ENCODE results near the gene RGS2. TPM values are rescaled to one million over a fixed set of nuclear protein-coding genes. Genes with fewer than 3 reads are reported as not detected.

Gene RGS2
- total RNA-seq, 5 donors from 2014 or later (not counting 1 experiment from before 2014, with no cell fraction given): 13.9 to 129 (median 20.7) TPM

DNA sequence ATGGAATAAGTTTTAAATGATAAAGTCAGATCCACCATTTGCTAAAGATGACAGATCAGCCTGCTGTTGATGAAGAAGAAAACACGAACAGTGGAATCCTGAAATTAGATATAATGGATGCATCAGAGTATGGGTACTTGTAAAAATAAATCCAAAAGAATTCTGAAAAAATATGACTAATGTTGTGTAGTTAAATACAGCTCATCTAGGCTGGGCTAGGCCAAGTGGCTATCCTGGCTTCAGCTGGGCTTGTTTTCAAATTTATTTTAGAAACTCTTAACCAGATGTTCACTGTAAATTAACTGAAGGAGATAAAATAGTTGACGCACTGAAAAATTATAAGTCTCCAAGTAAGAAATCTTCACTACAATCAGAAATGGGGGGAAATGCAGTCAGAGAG is 7.4 kb upstream of the RGS2 start:
- H3K27ac Mint-ChIP-seq: no peak overlapping the region
- 90% methylated on average over 1 of the region's 2 CpGs for WGBS (ENCODE audit: insufficient coverage)
- no peaks in the 10 kb centered on the region for H3K9me3 Mint-ChIP-seq
- ATAC-seq (replicated peaks in 1 of 4): no peak
- peaks cover 0 to under 1% of the 10 kb centered on the region in 2 experiments for H3K4me1 ChIP-seq (ENCODE audit: control insufficient read depth in 1 of 2, extremely low read depth in 1 of 2, insufficient read depth in 2 of 2, low read length in 2 of 2)
- DNase-seq: no peak
- H3K4me3 Mint-ChIP-seq: no peak overlapping the region
- no peaks in the 10 kb centered on the region for H3K36me3 ChIP-seq (ENCODE audit: control insufficient read depth in 2 of 2, extremely low read depth in 1 of 2, insufficient read depth in 1 of 2, low read length in 1 of 2)
- no peaks in the 10 kb centered on the region for H3K9me3 ChIP-seq
- no peak overlapping the region for H3K27ac ChIP-seq (ENCODE audit: low read length)
- no peak overlapping the region for H3K4me3 ChIP-seq (ENCODE audit: control insufficient read depth in 1 of 2, extremely low read depth in 1 of 2, low read length in 1 of 2)
- H3K27me3 ChIP-seq (replicated peaks in 1 of 2; ENCODE audit: control insufficient read depth in 2 of 2, extremely low read depth in 1 of 2, insufficient read depth in 2 of 2, low read length in 1 of 2): no peaks in the 10 kb centered on the region
- no peaks in the 10 kb centered on the region for H3K27me3 Mint-ChIP-seq
- ChIA-PET POLR2A (interaction anchor here in 1 of 2 donors (0.6 kb wide), 1 partner anchor 762 kb away, joined by 8 read pairs; no protein-coding TSS in a partner anchor), CTCF (interaction anchor here in 1 of 2 donors (2.0 kb wide), 1 partner anchor 218 kb away, joined by 6 read pairs; no protein-coding TSS in a partner anchor)
- H3K4me1 Mint-ChIP-seq: peaks cover 0 to 5% (median 2%) of the 10 kb centered on the region in 3 donors
- H3K36me3 Mint-ChIP-seq: no peaks in the 10 kb centered on the region

DNA sequence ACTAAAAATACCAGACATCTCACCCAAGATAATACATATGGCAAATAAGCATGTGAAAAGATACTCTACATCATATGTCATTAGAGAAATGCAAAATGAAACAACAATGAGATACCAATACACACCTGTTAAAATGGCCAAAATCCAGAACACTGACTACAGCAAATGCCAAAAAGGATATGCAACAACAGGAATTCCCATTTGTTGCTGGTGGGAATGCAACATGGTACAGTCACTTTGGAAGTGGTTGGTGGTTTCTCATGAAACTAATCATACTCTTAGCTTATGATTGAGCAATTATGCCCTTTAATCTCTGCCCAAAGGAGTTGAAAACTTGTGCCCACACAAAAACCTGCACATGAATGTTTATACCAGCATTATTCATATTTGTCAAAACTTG is 6.4 kb upstream of the RGS2 start:
- no peak overlapping the region for H3K27ac ChIP-seq (ENCODE audit: low read length)
- H3K4me3 Mint-ChIP-seq: no peak overlapping the region
- H3K4me1 Mint-ChIP-seq: peaks cover 7 to 14% (median 11%) of the 10 kb centered on the region in 3 donors
- H3K4me1 ChIP-seq (ENCODE audit: control insufficient read depth in 1 of 2, extremely low read depth in 1 of 2, insufficient read depth in 2 of 2, low read length in 2 of 2): peaks cover 0 to 3% of the 10 kb centered on the region in 2 experiments
- H3K27me3 Mint-ChIP-seq: no peaks in the 10 kb centered on the region
- no peaks in the 10 kb centered on the region for H3K9me3 Mint-ChIP-seq
- H3K9me3 ChIP-seq: no peaks in the 10 kb centered on the region
- ChIA-PET POLR2A (no interaction called here), CTCF (interaction anchor here (1.6 to 1.7 kb wide), 2 partner anchors 219 to 328 kb away, joined by 4 to 5 read pairs; no protein-coding TSS in a partner anchor)
- no peak for ATAC-seq (replicated peaks in 1 of 4)
- no peak overlapping the region for H3K27ac Mint-ChIP-seq
- no peaks in the 10 kb centered on the region for H3K36me3 Mint-ChIP-seq
- H3K27me3 ChIP-seq (replicated peaks in 1 of 2; ENCODE audit: control insufficient read depth in 2 of 2, extremely low read depth in 1 of 2, insufficient read depth in 2 of 2, low read length in 1 of 2): no peaks in the 10 kb centered on the region
- DNase-seq: no peak
- H3K4me3 ChIP-seq (ENCODE audit: control insufficient read depth in 1 of 2, extremely low read depth in 1 of 2, low read length in 1 of 2): no peak overlapping the region
- no peaks in the 10 kb centered on the region for H3K36me3 ChIP-seq (ENCODE audit: control insufficient read depth in 2 of 2, extremely low read depth in 1 of 2, insufficient read depth in 1 of 2, low read length in 1 of 2)

DNA sequence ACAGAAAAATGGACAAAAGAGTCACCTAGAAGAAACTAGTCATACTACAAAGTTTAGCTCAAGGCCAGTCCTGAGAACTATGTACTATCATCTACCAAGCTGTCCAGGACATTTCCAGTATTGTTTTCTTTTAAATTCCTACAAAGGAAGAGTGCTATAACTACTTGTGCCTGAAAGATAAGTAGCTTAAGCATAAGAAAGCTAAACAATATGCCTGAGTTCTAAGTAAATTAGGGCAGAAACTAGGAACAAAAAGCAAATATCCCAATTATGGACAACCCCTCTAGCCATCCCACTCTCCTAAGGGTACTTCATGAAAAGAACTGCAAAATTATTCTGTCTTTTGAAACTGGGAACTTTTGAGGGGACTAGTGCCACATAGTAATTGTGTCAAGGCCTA is 5.3 kb upstream of the RGS2 start:
- H3K4me1 Mint-ChIP-seq: peaks cover 17 to 24% (median 17%) of the 10 kb centered on the region in 3 donors
- H3K4me3 ChIP-seq (ENCODE audit: control insufficient read depth in 1 of 2, extremely low read depth in 1 of 2, low read length in 1 of 2): no peak overlapping the region
- no peaks in the 10 kb centered on the region for H3K27me3 ChIP-seq (replicated peaks in 1 of 2; ENCODE audit: control insufficient read depth in 2 of 2, extremely low read depth in 1 of 2, insufficient read depth in 2 of 2, low read length in 1 of 2)
- no peaks in the 10 kb centered on the region for H3K9me3 ChIP-seq
- H3K36me3 Mint-ChIP-seq: no peaks in the 10 kb centered on the region
- H3K9me3 Mint-ChIP-seq: no peaks in the 10 kb centered on the region
- ATAC-seq (replicated peaks in 1 of 4) (no peak), DNase-seq (no peak)
- H3K27ac ChIP-seq (ENCODE audit: low read length): no peak overlapping the region
- H3K4me1 ChIP-seq (ENCODE audit: control insufficient read depth in 1 of 2, extremely low read depth in 1 of 2, insufficient read depth in 2 of 2, low read length in 2 of 2): peaks cover 2 to 9% of the 10 kb centered on the region in 2 experiments
- no peaks in the 10 kb centered on the region for H3K36me3 ChIP-seq (ENCODE audit: control insufficient read depth in 2 of 2, extremely low read depth in 1 of 2, insufficient read depth in 1 of 2, low read length in 1 of 2)
- H3K27ac Mint-ChIP-seq: peak overlapping the region in 1 of 2 donors; percentile 44
- no peak overlapping the region for H3K4me3 Mint-ChIP-seq
- no peaks in the 10 kb centered on the region for H3K27me3 Mint-ChIP-seq
- POLR2A ChIA-PET: no interaction called here
- CTCF ChIA-PET: interaction anchor here (0.9 to 5.5 kb wide), 9 partner anchors 212 to 329 kb away, joined by 3 to 84 read pairs (median 5); no protein-coding TSS in a partner anchor

DNA sequence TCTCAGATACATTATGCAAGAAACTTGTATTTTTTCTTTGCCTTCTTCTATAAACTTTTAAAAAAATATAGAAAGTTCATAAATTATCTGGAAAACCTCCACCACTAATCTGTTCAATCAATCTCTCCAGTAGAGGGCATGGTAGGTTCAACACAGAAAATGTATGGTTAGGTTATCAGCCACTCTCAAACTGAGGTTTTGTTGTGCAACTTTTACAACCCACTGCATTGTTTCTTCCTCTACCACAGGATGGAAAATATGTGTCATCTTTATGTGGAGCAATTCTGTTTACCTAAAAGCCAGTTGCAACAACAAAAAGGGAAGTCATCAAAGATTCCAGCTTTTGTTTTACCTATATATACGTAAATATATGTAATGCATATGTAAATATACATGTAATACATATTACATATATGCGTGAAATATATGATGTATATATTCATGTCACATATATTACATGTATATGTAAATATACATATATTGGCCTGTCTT is 3.0 kb upstream of the RGS2 start:
- H3K27ac ChIP-seq (ENCODE audit: low read length): peak overlapping the region; percentile 77
- H3K27me3 ChIP-seq (replicated peaks in 1 of 2; ENCODE audit: control insufficient read depth in 2 of 2, extremely low read depth in 1 of 2, insufficient read depth in 2 of 2, low read length in 1 of 2): no peaks in the 10 kb centered on the region
- H3K27me3 Mint-ChIP-seq: no peaks in the 10 kb centered on the region
- ATAC-seq (replicated peaks in 1 of 4) (peak in 2 of 4 experiments; percentile 11 to 15), DNase-seq (peak in 9 of 35 experiments; percentile 5 to 80 (median 16))
- H3K4me1 Mint-ChIP-seq: peaks cover 28 to 40% (median 34%) of the 10 kb centered on the region in 3 donors
- no peak overlapping the region for H3K27ac Mint-ChIP-seq
- ChIA-PET CTCF (interaction anchor here (0.7 to 5.5 kb wide), 13 partner anchors 11 to 331 kb away, joined by 3 to 84 read pairs (median 4); partner anchors contain the start of genes RO60 (in 1 of the 2) and UCHL5 (in 1 of the 2)), POLR2A (interaction anchor here in 1 of 2 donors (0.6 to 2.6 kb wide), 2 partner anchors 253 kb away, joined by 3 to 11 read pairs; partner anchors contain the start of genes RO60 and UCHL5)
- H3K4me3 Mint-ChIP-seq: no peak overlapping the region
- no CpG with 5 or more reads among the region's 2 CpGs for WGBS (ENCODE audit: insufficient coverage)
- H3K36me3 ChIP-seq (ENCODE audit: control insufficient read depth in 2 of 2, extremely low read depth in 1 of 2, insufficient read depth in 1 of 2, low read length in 1 of 2): no peaks in the 10 kb centered on the region
- H3K9me3 ChIP-seq: no peaks in the 10 kb centered on the region
- peaks cover 2 to 18% of the 10 kb centered on the region in 2 experiments for H3K4me1 ChIP-seq (ENCODE audit: control insufficient read depth in 1 of 2, extremely low read depth in 1 of 2, insufficient read depth in 2 of 2, low read length in 2 of 2)
- no peak overlapping the region for H3K4me3 ChIP-seq (ENCODE audit: control insufficient read depth in 1 of 2, extremely low read depth in 1 of 2, low read length in 1 of 2)
- no peaks in the 10 kb centered on the region for H3K9me3 Mint-ChIP-seq
- peaks cover 7% of the 10 kb centered on the region for H3K36me3 Mint-ChIP-seq

- POLR2A ChIA-PET: interaction anchor here (0.6 to 2.6 kb wide), 8 partner anchors 212 to 330 kb away, joined by 3 to 11 read pairs (median 3); partner anchors contain the start of genes GLRX2 (in 1 of the 2), RO60 (in 1 of the 2) and UCHL5 (in 1 of the 2)
- Histone ChIP-seq H3K4me1 (ENCODE audit: control insufficient read depth in 1 of 2, extremely low read depth in 1 of 2, insufficient read depth in 2 of 2, low read length in 2 of 2) (peaks cover 2 to 18% of the 10 kb centered on the region in 2 experiments), H3K36me3 (ENCODE audit: control insufficient read depth in 2 of 2, extremely low read depth in 1 of 2, insufficient read depth in 1 of 2, low read length in 1 of 2) (no peaks in the 10 kb centered on the region), H3K4me3 (ENCODE audit: control insufficient read depth in 1 of 2, extremely low read depth in 1 of 2, low read length in 1 of 2) (peak overlapping the region in 1 of 2 donors; percentile 81), H3K9me3 (no peaks in the 10 kb centered on the region), H3K27ac (ENCODE audit: low read length) (peak overlapping the region; percentile 77), H3K27me3 (replicated peaks in 1 of 2; ENCODE audit: control insufficient read depth in 2 of 2, extremely low read depth in 1 of 2, insufficient read depth in 2 of 2, low read length in 1 of 2) (no peaks in the 10 kb centered on the region)
- H3K9me3 Mint-ChIP-seq: no peaks in the 10 kb centered on the region
- peaks cover 33 to 41% (median 34%) of the 10 kb centered on the region in 3 donors for H3K4me1 Mint-ChIP-seq
- H3K27me3 Mint-ChIP-seq: no peaks in the 10 kb centered on the region
- CTCF ChIA-PET: interaction anchor here (0.6 to 5.5 kb wide), 31 partner anchors 18 to 333 kb away, joined by 3 to 84 read pairs (median 5); partner anchors contain the start of genes CDC73 (in 1 of the 2), RO60 (in 1 of the 2) and UCHL5 (in 1 of the 2)
- peak overlapping the region; percentile 92 to 96 for H3K27ac Mint-ChIP-seq
- peak overlapping the region; percentile 97 to 98 (median 97) for H3K4me3 Mint-ChIP-seq
- DNase-seq: peak in 7 of 35 experiments; percentile 3 to 44 (median 8)
- H3K36me3 Mint-ChIP-seq: peaks cover 16% of the 10 kb centered on the region
- 17% methylated on average over 1 of the region's 9 CpGs for WGBS (ENCODE audit: insufficient coverage)
- ATAC-seq (replicated peaks in 1 of 4): no peak
These were observed 1.4 kb upstream of the RGS2 start for GRCh38 chr1:192807211-192808162.

GRCh38 chr1:192808163-192808517 is 699 bp upstream of the RGS2 start:
- H3K36me3 ChIP-seq (ENCODE audit: control insufficient read depth in 2 of 2, extremely low read depth in 1 of 2, insufficient read depth in 1 of 2, low read length in 1 of 2): no peaks in the 10 kb centered on the region
- H3K36me3 Mint-ChIP-seq: peaks cover 19% of the 10 kb centered on the region
- H3K27me3 ChIP-seq (replicated peaks in 1 of 2; ENCODE audit: control insufficient read depth in 2 of 2, extremely low read depth in 1 of 2, insufficient read depth in 2 of 2, low read length in 1 of 2): no peaks in the 10 kb centered on the region
- no peaks in the 10 kb centered on the region for H3K9me3 ChIP-seq
- peak overlapping the region; percentile 81 to 87 for H3K4me3 ChIP-seq (ENCODE audit: control insufficient read depth in 1 of 2, extremely low read depth in 1 of 2, low read length in 1 of 2)
- no peaks in the 10 kb centered on the region for H3K27me3 Mint-ChIP-seq
- peak overlapping the region; percentile 77 for H3K27ac ChIP-seq (ENCODE audit: low read length)
- peaks cover 2 to 18% of the 10 kb centered on the region in 2 experiments for H3K4me1 ChIP-seq (ENCODE audit: control insufficient read depth in 1 of 2, extremely low read depth in 1 of 2, insufficient read depth in 2 of 2, low read length in 2 of 2)
- ChIA-PET CTCF (interaction anchor here (0.6 to 5.5 kb wide), 19 partner anchors 19 to 334 kb away, joined by 3 to 84 read pairs (median 6); partner anchors contain the start of genes CDC73 (in 1 of the 2), RO60 (in 1 of the 2) and UCHL5 (in 1 of the 2)), POLR2A (interaction anchor here in 1 of 2 donors (0.6 to 2.6 kb wide), 4 partner anchors 211 to 297 kb away, joined by 3 to 11 read pairs (median 4); partner anchors contain the start of genes GLRX2, RO60 and UCHL5)
- peaks cover 33 to 41% (median 34%) of the 10 kb centered on the region in 3 donors for H3K4me1 Mint-ChIP-seq
- WGBS (ENCODE audit: insufficient coverage): 3% methylated on average over 6 of the region's 8 CpGs
- peak overlapping the region; percentile 92 to 96 for H3K27ac Mint-ChIP-seq
- H3K9me3 Mint-ChIP-seq: no peaks in the 10 kb centered on the region
- peak in 3 of 4 experiments; percentile 0 to 3 (median 2) for ATAC-seq (replicated peaks in 1 of 4)
- DNase-seq: peak in 2 of 35 experiments; percentile 3
- peak overlapping the region; percentile 97 to 98 (median 97) for H3K4me3 Mint-ChIP-seq

Data from T-cell (primary cell).